Measurements from ENCODE around the gene PDE4B. TPM values are rescaled to one million over a fixed set of nuclear protein-coding genes. Genes with fewer than 3 reads are reported as not detected.

PDE4B gene
- total RNA-seq, 1 experiment from 2014 or later, result not detected

- POLR2A ChIA-PET, result no interaction called here
- H3K4me3 Mint-ChIP-seq (ENCODE audit: unreplicated experiment), result no peak overlapping the region
- TF ChIP-seq, protein P1, sequence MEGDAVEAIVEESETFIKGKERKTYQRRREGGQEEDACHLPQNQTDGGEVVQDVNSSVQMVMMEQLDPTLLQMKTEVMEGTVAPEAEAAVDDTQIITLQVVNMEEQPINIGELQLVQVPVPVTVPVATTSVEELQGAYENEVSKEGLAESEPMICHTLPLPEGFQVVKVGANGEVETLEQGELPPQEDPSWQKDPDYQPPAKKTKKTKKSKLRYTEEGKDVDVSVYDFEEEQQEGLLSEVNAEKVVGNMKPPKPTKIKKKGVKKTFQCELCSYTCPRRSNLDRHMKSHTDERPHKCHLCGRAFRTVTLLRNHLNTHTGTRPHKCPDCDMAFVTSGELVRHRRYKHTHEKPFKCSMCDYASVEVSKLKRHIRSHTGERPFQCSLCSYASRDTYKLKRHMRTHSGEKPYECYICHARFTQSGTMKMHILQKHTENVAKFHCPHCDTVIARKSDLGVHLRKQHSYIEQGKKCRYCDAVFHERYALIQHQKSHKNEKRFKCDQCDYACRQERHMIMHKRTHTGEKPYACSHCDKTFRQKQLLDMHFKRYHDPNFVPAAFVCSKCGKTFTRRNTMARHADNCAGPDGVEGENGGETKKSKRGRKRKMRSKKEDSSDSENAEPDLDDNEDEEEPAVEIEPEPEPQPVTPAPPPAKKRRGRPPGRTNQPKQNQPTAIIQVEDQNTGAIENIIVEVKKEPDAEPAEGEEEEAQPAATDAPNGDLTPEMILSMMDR (IDR thresholded peaks at IDR 0.05; ENCODE audit: insufficient read depth in 1 of 2, low read depth in 1 of 2, low read length in 1 of 2, severe bottlenecking in 1 of 2, unreplicated experiment in 1 of 2), result no peak
- H3K36me3 ChIP-seq (ENCODE audit: control insufficient read depth, insufficient read depth, low read length), result no peaks in the 10 kb centered on the region
- no peaks in the 10 kb centered on the region for H3K9me3 Mint-ChIP-seq (ENCODE audit: unreplicated experiment)
- H3K4me1 Mint-ChIP-seq (ENCODE audit: low read depth, unreplicated experiment), result no peaks in the 10 kb centered on the region
- H3K4me1 ChIP-seq, result no peaks in the 10 kb centered on the region
- no peak overlapping the region for H3K27ac Mint-ChIP-seq (ENCODE audit: unreplicated experiment)
- CTCF ChIA-PET, result no interaction called here
- H3K27me3 ChIP-seq (replicated peaks; ENCODE audit: control insufficient read depth, insufficient read depth, low read length), result no peaks in the 10 kb centered on the region
- no peaks in the 10 kb centered on the region for H3K9me3 ChIP-seq
- DNase-seq, result no peak
- no TSS peak for BruUV-seq (replicated peaks)
- no peak overlapping the region for H3K4me3 ChIP-seq (ENCODE audit: low read depth, low read length)
- H3K36me3 Mint-ChIP-seq (ENCODE audit: insufficient read depth, unreplicated experiment), result no peaks in the 10 kb centered on the region
- intact Hi-C loops (cut with micrococcal nuclease; ENCODE audit: unreplicated experiment), result no loop called here
- no peaks in the 10 kb centered on the region for H3K27me3 Mint-ChIP-seq (ENCODE audit: insufficient read depth, unreplicated experiment)
These were observed 489.7 kb downstream of the PDE4B start for GRCh38 chr1:66282343-66282852.

- no peak for DNase-seq
- TF ChIP-seq, protein P1 (IDR thresholded peaks at IDR 0.05; ENCODE audit: insufficient read depth in 1 of 2, low read depth in 1 of 2, low read length in 1 of 2, severe bottlenecking in 1 of 2, unreplicated experiment in 1 of 2), result no peak
- Mint-ChIP-seq H3K4me1 (ENCODE audit: low read depth, unreplicated experiment) (no peaks in the 10 kb centered on the region), H3K4me3 (ENCODE audit: unreplicated experiment) (no peak overlapping the region), H3K27ac (ENCODE audit: unreplicated experiment) (no peak overlapping the region), H3K9me3 (ENCODE audit: unreplicated experiment) (no peaks in the 10 kb centered on the region), H3K27me3 (ENCODE audit: insufficient read depth, unreplicated experiment) (no peaks in the 10 kb centered on the region), H3K36me3 (ENCODE audit: insufficient read depth, unreplicated experiment) (no peaks in the 10 kb centered on the region)
- no peaks in the 10 kb centered on the region for H3K36me3 ChIP-seq (ENCODE audit: control insufficient read depth, insufficient read depth, low read length)
- no peaks in the 10 kb centered on the region for H3K27me3 ChIP-seq (replicated peaks; ENCODE audit: control insufficient read depth, insufficient read depth, low read length)
- no peak overlapping the region for H3K4me3 ChIP-seq (ENCODE audit: low read depth, low read length)
- no peaks in the 10 kb centered on the region for H3K4me1 ChIP-seq
- H3K9me3 ChIP-seq, result no peaks in the 10 kb centered on the region
- intact Hi-C loops (cut with micrococcal nuclease; ENCODE audit: unreplicated experiment), result no loop called here
- ChIA-PET POLR2A (no interaction called here), CTCF (interaction anchor here (0.6 kb wide), 1 partner anchor 169 kb away, joined by 3 read pairs; no protein-coding TSS in a partner anchor)
- no TSS peak for BruUV-seq (replicated peaks)
These were observed 490.4 kb downstream of the PDE4B start for GRCh38 chr1:66282891-66283621.

- Histone ChIP-seq H3K4me1 (no peaks in the 10 kb centered on the region), H3K27me3 (replicated peaks; ENCODE audit: control insufficient read depth, insufficient read depth, low read length) (no peaks in the 10 kb centered on the region), H3K36me3 (ENCODE audit: control insufficient read depth, insufficient read depth, low read length) (no peaks in the 10 kb centered on the region), H3K9me3 (no peaks in the 10 kb centered on the region), H3K4me3 (ENCODE audit: low read depth, low read length) (no peak overlapping the region)
- no peaks in the 10 kb centered on the region for H3K9me3 Mint-ChIP-seq (ENCODE audit: unreplicated experiment)
- ChIA-PET POLR2A (no interaction called here), CTCF (interaction anchor here (0.6 kb wide), 1 partner anchor 168 kb away, joined by 3 read pairs; no protein-coding TSS in a partner anchor)
- no TSS peak for BruUV-seq (replicated peaks)
- H3K27ac Mint-ChIP-seq (ENCODE audit: unreplicated experiment), result no peak overlapping the region
- H3K36me3 Mint-ChIP-seq (ENCODE audit: insufficient read depth, unreplicated experiment), result no peaks in the 10 kb centered on the region
- DNase-seq, result no peak
- H3K4me1 Mint-ChIP-seq (ENCODE audit: low read depth, unreplicated experiment), result no peaks in the 10 kb centered on the region
- TF ChIP-seq, protein P1 (IDR thresholded peaks at IDR 0.05; ENCODE audit: insufficient read depth in 1 of 2, low read depth in 1 of 2, low read length in 1 of 2, severe bottlenecking in 1 of 2, unreplicated experiment in 1 of 2), result no peak
- intact Hi-C loops (cut with micrococcal nuclease; ENCODE audit: unreplicated experiment), result no loop called here
- no peak overlapping the region for H3K4me3 Mint-ChIP-seq (ENCODE audit: unreplicated experiment)
- H3K27me3 Mint-ChIP-seq (ENCODE audit: insufficient read depth, unreplicated experiment), result no peaks in the 10 kb centered on the region
These were observed 490.9 kb downstream of the PDE4B start for GRCh38 chr1:66283622-66284041.
